ENCODE results near the gene COL27A1. TPM values are rescaled to one million over a fixed set of nuclear protein-coding genes. Genes with fewer than 3 reads are reported as not detected.

The COL27A1 gene
- total RNA-seq, 1 experiment from 2014 or later, result 37.0 TPM

DNA sequence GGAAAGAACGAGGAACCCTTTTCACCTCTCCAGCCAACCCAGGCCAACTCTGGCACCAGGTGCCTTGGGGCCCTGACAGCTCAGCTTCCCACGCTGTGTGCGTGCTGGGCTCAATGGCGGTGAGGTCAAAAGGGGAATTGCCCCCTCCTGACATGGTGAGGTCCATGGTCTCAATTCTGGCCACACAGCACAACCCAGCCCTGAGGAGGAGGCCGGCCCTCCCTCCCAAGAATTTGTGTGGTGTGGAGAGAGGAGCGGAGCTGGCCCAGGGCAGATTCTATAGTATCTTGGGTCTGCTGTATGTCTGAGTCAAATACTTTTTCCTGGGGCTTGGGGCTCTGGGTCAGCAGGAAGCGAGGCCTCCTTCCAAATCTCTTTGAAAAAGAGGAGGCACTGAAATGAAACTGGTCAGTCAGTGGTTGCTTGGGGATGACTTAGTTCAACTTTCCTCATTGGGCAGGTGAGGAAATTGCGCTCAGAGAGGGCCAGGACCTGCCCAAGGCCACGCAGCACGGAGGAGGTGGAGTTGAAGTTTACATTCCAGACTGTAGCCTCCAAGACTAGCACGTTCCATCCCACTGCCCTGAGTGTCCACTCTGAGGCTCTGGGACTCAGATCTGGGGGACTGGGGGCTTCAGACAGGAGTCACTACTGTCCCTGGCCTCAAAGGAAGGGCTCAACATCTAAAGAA lies 15.6 kb downstream of the COL27A1 start:
- CTCF ChIA-PET, result no interaction called here
- no peaks in the 10 kb centered on the region for H3K36me3 ChIP-seq (ENCODE audit: insufficient read depth, low read length, poor library complexity, severe bottlenecking)
- POLR2A ChIA-PET (ENCODE audit: low non-redundant PET), result no interaction called here
- H3K4me1 ChIP-seq (ENCODE audit: insufficient read depth, low read length, poor library complexity, severe bottlenecking), result peaks cover under 1% of the 10 kb centered on the region
- no peaks in the 10 kb centered on the region for H3K27me3 ChIP-seq (replicated peaks; ENCODE audit: insufficient read depth, low read depth, low read length, poor library complexity)
- intact Hi-C loops (cut with micrococcal nuclease; ENCODE audit: unreplicated experiment), result no loop called here
- no peaks in the 10 kb centered on the region for H3K9me3 ChIP-seq (ENCODE audit: low read depth, low read length, poor library complexity, severe bottlenecking)
- H3K27ac ChIP-seq (ENCODE audit: low read depth, low read length, poor library complexity, severe bottlenecking), result no peak overlapping the region
- TF ChIP-seq, protein P1, sequence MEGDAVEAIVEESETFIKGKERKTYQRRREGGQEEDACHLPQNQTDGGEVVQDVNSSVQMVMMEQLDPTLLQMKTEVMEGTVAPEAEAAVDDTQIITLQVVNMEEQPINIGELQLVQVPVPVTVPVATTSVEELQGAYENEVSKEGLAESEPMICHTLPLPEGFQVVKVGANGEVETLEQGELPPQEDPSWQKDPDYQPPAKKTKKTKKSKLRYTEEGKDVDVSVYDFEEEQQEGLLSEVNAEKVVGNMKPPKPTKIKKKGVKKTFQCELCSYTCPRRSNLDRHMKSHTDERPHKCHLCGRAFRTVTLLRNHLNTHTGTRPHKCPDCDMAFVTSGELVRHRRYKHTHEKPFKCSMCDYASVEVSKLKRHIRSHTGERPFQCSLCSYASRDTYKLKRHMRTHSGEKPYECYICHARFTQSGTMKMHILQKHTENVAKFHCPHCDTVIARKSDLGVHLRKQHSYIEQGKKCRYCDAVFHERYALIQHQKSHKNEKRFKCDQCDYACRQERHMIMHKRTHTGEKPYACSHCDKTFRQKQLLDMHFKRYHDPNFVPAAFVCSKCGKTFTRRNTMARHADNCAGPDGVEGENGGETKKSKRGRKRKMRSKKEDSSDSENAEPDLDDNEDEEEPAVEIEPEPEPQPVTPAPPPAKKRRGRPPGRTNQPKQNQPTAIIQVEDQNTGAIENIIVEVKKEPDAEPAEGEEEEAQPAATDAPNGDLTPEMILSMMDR (conservative IDR thresholded peaks at IDR 0.05; ENCODE audit: low read depth, low read length), result no peak
- TF ChIP-seq EZH2 (IDR thresholded peaks at IDR 0.05; ENCODE audit: borderline replicate concordance, low read depth, low read length, poor library complexity, severe bottlenecking), result no peak
- no peak for DNase-seq (ENCODE audit: low spot score)
- BruUV-seq (replicated peaks), result no TSS peak
- H3K4me3 ChIP-seq (ENCODE audit: low read depth, low read length, poor library complexity, severe bottlenecking), result no peak overlapping the region

GRCh38 chr9:114171500-114171899 lies 16.2 kb downstream of the COL27A1 start:
- H3K36me3 ChIP-seq (ENCODE audit: insufficient read depth, low read length, poor library complexity, severe bottlenecking), result no peaks in the 10 kb centered on the region
- TF ChIP-seq, protein P1 (conservative IDR thresholded peaks at IDR 0.05; ENCODE audit: low read depth, low read length), result no peak
- no peak for TF ChIP-seq EZH2 (IDR thresholded peaks at IDR 0.05; ENCODE audit: borderline replicate concordance, low read depth, low read length, poor library complexity, severe bottlenecking)

GRCh38 chr9:114172981-114173833 lies 17.9 kb downstream of the COL27A1 start:
- H3K4me3 ChIP-seq (ENCODE audit: low read depth, low read length, poor library complexity, severe bottlenecking), result no peak overlapping the region
- CTCF ChIA-PET, result interaction anchor here (0.6 to 1.1 kb wide), 1 partner anchor 65 kb away, joined by 3 read pairs; no protein-coding TSS in a partner anchor
- H3K27me3 ChIP-seq (replicated peaks; ENCODE audit: insufficient read depth, low read depth, low read length, poor library complexity), result no peaks in the 10 kb centered on the region
- intact Hi-C loops (cut with micrococcal nuclease; ENCODE audit: unreplicated experiment), result no loop called here
- no peaks in the 10 kb centered on the region for H3K9me3 ChIP-seq (ENCODE audit: low read depth, low read length, poor library complexity, severe bottlenecking)
- no TSS peak for BruUV-seq (replicated peaks)
- POLR2A ChIA-PET (ENCODE audit: low non-redundant PET), result no interaction called here
- TF ChIP-seq, protein P1 (conservative IDR thresholded peaks at IDR 0.05; ENCODE audit: low read depth, low read length), result no peak
- TF ChIP-seq EZH2 (IDR thresholded peaks at IDR 0.05; ENCODE audit: borderline replicate concordance, low read depth, low read length, poor library complexity, severe bottlenecking), result no peak
- H3K4me1 ChIP-seq (ENCODE audit: insufficient read depth, low read length, poor library complexity, severe bottlenecking), result peaks cover 23% of the 10 kb centered on the region
- no peak for DNase-seq (ENCODE audit: low spot score)
- H3K27ac ChIP-seq (ENCODE audit: low read depth, low read length, poor library complexity, severe bottlenecking), result no peak overlapping the region
- H3K36me3 ChIP-seq (ENCODE audit: insufficient read depth, low read length, poor library complexity, severe bottlenecking), result no peaks in the 10 kb centered on the region

More at GRCh38 chr9:114171500-114171899, 16.2 kb downstream of the COL27A1 start:
- ChIA-PET CTCF (no interaction called here), POLR2A (ENCODE audit: low non-redundant PET) (no interaction called here)
- Histone ChIP-seq H3K4me3 (ENCODE audit: low read depth, low read length, poor library complexity, severe bottlenecking) (no peak overlapping the region), H3K4me1 (ENCODE audit: insufficient read depth, low read length, poor library complexity, severe bottlenecking) (peaks cover 6% of the 10 kb centered on the region), H3K9me3 (ENCODE audit: low read depth, low read length, poor library complexity, severe bottlenecking) (no peaks in the 10 kb centered on the region), H3K27me3 (replicated peaks; ENCODE audit: insufficient read depth, low read depth, low read length, poor library complexity) (no peaks in the 10 kb centered on the region), H3K27ac (ENCODE audit: low read depth, low read length, poor library complexity, severe bottlenecking) (no peak overlapping the region)
- no TSS peak for BruUV-seq (replicated peaks)
- intact Hi-C loops (cut with micrococcal nuclease; ENCODE audit: unreplicated experiment), result no loop called here
- no peak for DNase-seq (ENCODE audit: low spot score)

Measured in A673 (cell line).